Osteocyte (in vitro differentiated cells): ENCODE results near the gene PPP1R37. TPM values are rescaled to one million over a fixed set of nuclear protein-coding genes. Genes with fewer than 3 reads are reported as not detected.

Experiments used
- DNase-seq: peaks from one replicate; pipeline ENCODE4 v3.0.0; 2021; ENCODE audit warnings: mixed read lengths; ENCODE audit not compliant: unreplicated experiment; ENCODE audit errors: extremely low spot score
- H3K27ac Mint-ChIP-seq: one replicate; pipeline ENCODE4 v1.8.0; 2021; ENCODE audit warnings: mild to moderate bottlenecking, mixed read lengths; ENCODE audit not compliant: unreplicated experiment
- H3K27me3 Mint-ChIP-seq: one replicate; pipeline ENCODE4 v1.8.0; 2021; ENCODE audit warnings: mixed read lengths; ENCODE audit not compliant: unreplicated experiment
- H3K36me3 Mint-ChIP-seq: one replicate; pipeline ENCODE4 v1.8.0; 2021; ENCODE audit warnings: mixed read lengths; ENCODE audit not compliant: unreplicated experiment
- H3K4me1 Mint-ChIP-seq: one replicate; pipeline ENCODE4 v1.8.0; 2021; ENCODE audit warnings: mixed read lengths; ENCODE audit not compliant: unreplicated experiment
- H3K4me3 Mint-ChIP-seq: one replicate; pipeline ENCODE4 v1.8.0; 2021; ENCODE audit warnings: mild to moderate bottlenecking, moderate library complexity, mixed read lengths; ENCODE audit not compliant: unreplicated experiment
- H3K9me3 Mint-ChIP-seq: one replicate; pipeline ENCODE4 v1.8.0; 2021; ENCODE audit warnings: mixed read lengths; ENCODE audit not compliant: unreplicated experiment
- total RNA-seq: library from RNA; stranded (reverse); gene quantifications from 2 replicates; pipeline ENCODE4 v1.2.1, GENCODE V29; 2021
- TF ChIP-seq, protein P1 (sequence below): fragments of 200-600 bp; sonication (generic); IDR thresholded peaks from 2 replicates; pipeline ENCODE4 v1.5.0; 2021; ENCODE audit warnings: antibody characterized with exemption, mild to moderate bottlenecking, moderate library complexity

PPP1R37 gene
- total RNA-seq, 1 donor from 2014 or later: 34.8 TPM

DNA sequence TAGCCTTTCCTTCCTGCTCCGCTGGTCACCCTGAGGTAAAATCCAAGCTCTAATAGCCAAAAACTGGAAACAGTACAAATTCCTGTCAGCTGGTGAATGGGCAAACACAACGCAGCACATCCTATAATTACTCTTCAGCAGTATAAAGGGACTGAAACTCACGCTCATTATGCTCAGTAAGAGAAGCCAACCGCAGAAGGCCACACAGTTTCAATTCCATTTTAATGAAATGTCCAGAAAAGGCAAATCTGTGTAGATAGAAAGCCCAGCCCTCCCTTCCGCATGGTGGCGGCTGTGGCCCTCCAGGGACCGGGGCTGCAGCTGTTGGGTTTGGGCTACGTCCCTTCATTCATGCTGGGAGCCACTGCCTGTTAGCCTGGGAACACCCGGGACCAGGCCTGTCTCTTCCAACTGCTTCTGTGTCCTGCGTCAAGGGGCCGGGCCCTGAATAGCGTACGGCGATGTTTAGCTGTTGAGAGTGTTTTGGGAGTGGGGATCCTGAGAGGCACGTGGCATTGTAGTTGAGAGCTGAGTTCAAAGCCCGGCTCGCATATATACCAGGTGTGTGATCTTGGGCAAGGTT lies 44.3 kb downstream of the PPP1R37 start:
- H3K36me3 Mint-ChIP-seq: peaks cover 6% of the 10 kb centered on the region
- no peaks in the 10 kb centered on the region for H3K27me3 Mint-ChIP-seq
- TF ChIP-seq, protein P1, sequence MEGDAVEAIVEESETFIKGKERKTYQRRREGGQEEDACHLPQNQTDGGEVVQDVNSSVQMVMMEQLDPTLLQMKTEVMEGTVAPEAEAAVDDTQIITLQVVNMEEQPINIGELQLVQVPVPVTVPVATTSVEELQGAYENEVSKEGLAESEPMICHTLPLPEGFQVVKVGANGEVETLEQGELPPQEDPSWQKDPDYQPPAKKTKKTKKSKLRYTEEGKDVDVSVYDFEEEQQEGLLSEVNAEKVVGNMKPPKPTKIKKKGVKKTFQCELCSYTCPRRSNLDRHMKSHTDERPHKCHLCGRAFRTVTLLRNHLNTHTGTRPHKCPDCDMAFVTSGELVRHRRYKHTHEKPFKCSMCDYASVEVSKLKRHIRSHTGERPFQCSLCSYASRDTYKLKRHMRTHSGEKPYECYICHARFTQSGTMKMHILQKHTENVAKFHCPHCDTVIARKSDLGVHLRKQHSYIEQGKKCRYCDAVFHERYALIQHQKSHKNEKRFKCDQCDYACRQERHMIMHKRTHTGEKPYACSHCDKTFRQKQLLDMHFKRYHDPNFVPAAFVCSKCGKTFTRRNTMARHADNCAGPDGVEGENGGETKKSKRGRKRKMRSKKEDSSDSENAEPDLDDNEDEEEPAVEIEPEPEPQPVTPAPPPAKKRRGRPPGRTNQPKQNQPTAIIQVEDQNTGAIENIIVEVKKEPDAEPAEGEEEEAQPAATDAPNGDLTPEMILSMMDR: no peak
- no peak overlapping the region for H3K27ac Mint-ChIP-seq
- H3K9me3 Mint-ChIP-seq: no peaks in the 10 kb centered on the region
- no peak for DNase-seq
- H3K4me1 Mint-ChIP-seq: peaks cover 3% of the 10 kb centered on the region
- no peak overlapping the region for H3K4me3 Mint-ChIP-seq

DNA sequence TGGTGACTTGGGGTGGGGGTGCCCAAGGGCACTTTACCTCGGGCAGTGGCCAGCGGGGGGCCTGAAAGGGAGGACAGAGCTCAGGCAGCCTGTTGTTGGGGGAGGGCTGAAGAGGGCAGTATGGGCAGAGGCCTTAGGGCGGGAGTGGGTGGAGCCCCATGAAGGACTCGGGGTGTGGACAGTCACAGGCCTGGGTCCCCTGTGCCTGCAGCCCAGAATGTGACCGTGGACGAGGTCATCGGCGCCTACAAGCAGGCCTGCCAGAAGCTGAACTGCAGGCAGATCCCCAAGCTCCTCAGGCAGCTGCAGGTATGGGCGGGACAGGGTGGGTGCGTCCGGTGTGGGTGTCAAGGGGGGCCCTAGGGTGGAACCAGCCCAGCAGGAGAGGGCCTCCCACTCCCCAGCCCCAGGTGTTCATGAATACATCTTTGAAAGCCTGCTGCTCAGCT lies 45.3 kb downstream of the PPP1R37 start:
- Mint-ChIP-seq H3K9me3 (no peaks in the 10 kb centered on the region), H3K4me3 (no peak overlapping the region), H3K36me3 (peaks cover 13% of the 10 kb centered on the region), H3K27ac (no peak overlapping the region), H3K4me1 (peaks cover 3% of the 10 kb centered on the region), H3K27me3 (no peaks in the 10 kb centered on the region)
- DNase-seq: no peak
- TF ChIP-seq, protein P1: no peak

DNA sequence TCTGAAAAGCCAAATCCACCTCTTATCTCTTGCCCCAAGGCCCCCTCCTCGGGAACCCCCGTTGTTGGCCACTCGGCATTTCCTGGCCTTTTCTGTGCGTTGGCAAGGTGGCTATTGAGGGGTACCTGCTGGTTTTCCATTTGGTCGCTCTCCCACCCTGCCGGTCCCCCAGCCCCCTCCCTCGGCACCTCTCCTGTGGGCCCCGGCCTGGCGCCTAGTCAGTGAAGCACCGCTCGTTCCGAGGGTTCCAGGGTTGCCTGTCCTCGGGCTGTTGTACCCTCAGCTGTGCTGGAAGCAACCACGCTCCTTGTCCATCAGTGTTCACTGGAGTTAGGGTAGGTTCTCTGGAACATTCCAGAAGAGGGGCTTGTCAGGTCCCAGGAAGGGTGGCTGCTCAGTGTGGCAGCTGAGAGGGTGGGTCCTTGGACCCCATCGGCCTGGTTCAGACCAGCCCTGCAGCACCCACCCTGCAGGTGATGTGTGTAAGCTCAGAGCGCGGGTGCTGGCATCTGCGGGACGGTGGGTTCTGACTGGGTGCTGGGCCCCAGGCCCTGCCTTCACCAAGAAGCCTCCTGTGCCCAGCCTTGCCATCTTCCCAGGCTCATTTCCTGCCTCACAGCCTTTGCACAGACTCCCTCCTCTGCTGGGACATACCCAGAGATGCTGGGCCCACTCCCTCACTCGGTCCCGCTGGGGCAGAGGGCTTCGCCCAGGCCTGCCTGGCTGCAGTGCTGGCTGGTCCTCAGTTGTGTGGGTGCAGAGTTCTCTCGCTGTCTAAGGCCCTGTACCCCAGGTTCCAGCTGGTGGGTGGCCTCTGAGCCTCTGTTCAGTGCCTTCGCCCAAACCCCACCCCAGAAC lies 46.5 kb downstream of the PPP1R37 start:
- Mint-ChIP-seq H3K36me3 (peaks cover 14% of the 10 kb centered on the region), H3K9me3 (no peaks in the 10 kb centered on the region), H3K4me3 (no peak overlapping the region), H3K27ac (no peak overlapping the region), H3K27me3 (no peaks in the 10 kb centered on the region), H3K4me1 (peaks cover 3% of the 10 kb centered on the region)
- no peak for DNase-seq
- TF ChIP-seq, protein P1: no peak

DNA sequence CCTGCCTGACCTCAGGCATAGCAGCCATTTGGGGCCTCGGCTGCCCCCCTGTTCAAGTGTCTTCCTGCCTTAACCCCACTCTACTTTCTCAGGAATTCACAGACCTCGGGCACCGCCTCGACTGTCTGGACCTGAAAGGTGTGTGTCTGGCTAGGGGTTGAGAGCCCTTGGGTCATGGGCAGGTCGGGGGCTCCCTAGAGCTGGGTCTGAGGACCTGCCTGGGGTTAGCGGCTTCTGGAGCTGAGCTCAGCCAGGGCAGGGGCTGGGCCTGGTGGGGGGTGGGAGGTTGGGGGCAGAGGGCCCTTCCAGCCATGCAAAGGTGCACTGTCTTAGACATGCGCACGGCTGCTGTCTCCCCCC lies 47.1 kb downstream of the PPP1R37 start:
- no peak overlapping the region for H3K27ac Mint-ChIP-seq
- no peaks in the 10 kb centered on the region for H3K9me3 Mint-ChIP-seq
- DNase-seq: no peak
- TF ChIP-seq, protein P1: no peak
- peaks cover 14% of the 10 kb centered on the region for H3K36me3 Mint-ChIP-seq
- H3K4me3 Mint-ChIP-seq: no peak overlapping the region
- peaks cover 3% of the 10 kb centered on the region for H3K4me1 Mint-ChIP-seq
- H3K27me3 Mint-ChIP-seq: no peaks in the 10 kb centered on the region

DNA sequence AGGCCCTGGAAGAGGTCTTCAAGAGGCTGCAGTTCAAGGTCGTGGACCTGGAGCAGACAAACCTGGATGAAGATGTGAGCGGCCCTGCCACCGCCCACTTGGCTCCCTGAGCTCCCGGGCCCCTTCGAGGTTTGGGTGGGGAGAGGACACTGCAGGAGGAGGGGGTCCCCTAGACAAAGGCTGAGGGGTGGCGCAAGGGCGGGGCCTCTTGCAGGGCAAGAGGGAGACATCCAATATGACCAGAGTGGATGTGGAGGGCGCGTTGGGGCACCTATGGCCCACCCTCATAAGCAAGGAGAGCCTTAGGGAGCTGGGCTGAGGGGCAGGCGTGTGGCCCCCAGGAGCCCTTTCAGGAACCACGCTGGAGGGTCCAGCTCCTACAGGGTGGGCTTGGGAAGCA lies 47.6 kb downstream of the PPP1R37 start:
- Mint-ChIP-seq H3K4me1 (peaks cover 3% of the 10 kb centered on the region), H3K4me3 (no peak overlapping the region), H3K27ac (no peak overlapping the region), H3K27me3 (no peaks in the 10 kb centered on the region), H3K9me3 (no peaks in the 10 kb centered on the region), H3K36me3 (peaks cover 14% of the 10 kb centered on the region)
- TF ChIP-seq, protein P1: no peak
- DNase-seq: no peak
